ENCODE measurements around the gene HOXA5.

Gene HOXA5

DNA sequence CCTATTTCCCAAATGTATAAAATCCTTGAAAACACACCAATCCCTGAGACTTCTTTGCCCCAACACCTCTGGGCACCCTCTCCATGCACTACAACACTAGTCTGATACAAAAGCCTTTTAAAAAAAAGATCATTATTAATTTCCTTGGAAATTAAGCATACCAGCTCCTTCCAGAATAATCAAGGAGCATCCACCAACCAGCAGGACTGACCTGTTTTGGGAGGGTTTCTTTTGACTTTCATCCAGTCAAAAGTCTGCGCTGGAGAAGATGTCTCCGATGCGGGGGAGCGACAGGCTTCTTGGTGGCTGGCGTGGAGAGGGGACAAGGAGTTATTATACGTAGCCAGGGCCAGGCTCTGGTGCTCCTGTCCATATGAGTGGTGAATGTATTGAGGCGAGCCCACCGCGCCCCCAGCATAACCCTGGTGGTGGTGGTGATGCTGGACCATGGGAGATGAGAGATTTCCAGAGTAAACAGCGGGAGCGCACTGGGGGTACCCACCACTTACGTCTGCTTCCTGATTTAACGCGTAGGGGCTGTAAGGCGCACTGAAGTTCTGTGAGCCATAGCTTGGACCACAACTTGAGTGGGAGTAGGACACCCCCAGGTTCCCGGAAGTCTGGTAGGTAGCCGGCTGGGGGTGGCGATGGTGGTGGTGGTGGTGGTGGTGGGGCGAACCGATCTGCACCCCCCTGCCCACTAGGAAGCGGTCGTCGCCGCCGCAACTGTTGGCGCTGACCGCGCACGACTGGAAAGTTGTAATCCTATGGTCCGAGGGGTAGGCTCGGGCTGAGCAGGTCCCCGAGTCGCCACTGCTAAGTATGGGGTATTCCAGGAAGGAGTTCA lies 48.2 kb downstream of the HOXA5 start:
- H2AFZ ChIP-seq (ENCODE audit: low read length), result 0 out of 2 replicates have a peak overlapping the region, but pooled peaks have one; percentile 48
- no peaks in the 10 kb centered on the region for H4K20me1 ChIP-seq (ENCODE audit: insufficient read depth, low read length)
- H3K27me3 ChIP-seq (replicated peaks; ENCODE audit: insufficient read depth, low read length), result peaks cover 16% of the 10 kb centered on the region
- H3K27ac ChIP-seq (ENCODE audit: low read length), result no peak overlapping the region
- no peaks in the 10 kb centered on the region for H3F3A ChIP-seq (ENCODE audit: insufficient read depth, low read length)
- H3K9me3 ChIP-seq (replicated peaks; ENCODE audit: insufficient read depth, low read length), result no peaks in the 10 kb centered on the region
- peak overlapping the region; percentile 94; the same call in 1 of the 2 replicates for H3K4me3 ChIP-seq (ENCODE audit: low read length)
- no peaks in the 10 kb centered on the region for H3K36me3 ChIP-seq (replicated peaks; ENCODE audit: insufficient read depth, low read length)
- H3K9me2 ChIP-seq (replicated peaks; ENCODE audit: insufficient read depth, low read length), result no peaks in the 10 kb centered on the region
- DNase-seq, result no peak
- H3K9ac ChIP-seq (ENCODE audit: low read length), result no peak overlapping the region
- no peaks in the 10 kb centered on the region for H3K79me2 ChIP-seq (ENCODE audit: low read length)
- peak overlapping the region; percentile 90 for H3K4me2 ChIP-seq (ENCODE audit: low read depth, low read length)
- no peaks in the 10 kb centered on the region for H3K4me1 ChIP-seq (ENCODE audit: low read length)
- no peak for TF ChIP-seq EZH2phosphoT487 (IDR thresholded peaks at IDR 0.05; ENCODE audit: low read length)
- TF ChIP-seq EZH2 (optimal IDR thresholded peaks at IDR 0.05; ENCODE audit: low read depth, low read length), result no peak
- TF ChIP-seq, protein P1, sequence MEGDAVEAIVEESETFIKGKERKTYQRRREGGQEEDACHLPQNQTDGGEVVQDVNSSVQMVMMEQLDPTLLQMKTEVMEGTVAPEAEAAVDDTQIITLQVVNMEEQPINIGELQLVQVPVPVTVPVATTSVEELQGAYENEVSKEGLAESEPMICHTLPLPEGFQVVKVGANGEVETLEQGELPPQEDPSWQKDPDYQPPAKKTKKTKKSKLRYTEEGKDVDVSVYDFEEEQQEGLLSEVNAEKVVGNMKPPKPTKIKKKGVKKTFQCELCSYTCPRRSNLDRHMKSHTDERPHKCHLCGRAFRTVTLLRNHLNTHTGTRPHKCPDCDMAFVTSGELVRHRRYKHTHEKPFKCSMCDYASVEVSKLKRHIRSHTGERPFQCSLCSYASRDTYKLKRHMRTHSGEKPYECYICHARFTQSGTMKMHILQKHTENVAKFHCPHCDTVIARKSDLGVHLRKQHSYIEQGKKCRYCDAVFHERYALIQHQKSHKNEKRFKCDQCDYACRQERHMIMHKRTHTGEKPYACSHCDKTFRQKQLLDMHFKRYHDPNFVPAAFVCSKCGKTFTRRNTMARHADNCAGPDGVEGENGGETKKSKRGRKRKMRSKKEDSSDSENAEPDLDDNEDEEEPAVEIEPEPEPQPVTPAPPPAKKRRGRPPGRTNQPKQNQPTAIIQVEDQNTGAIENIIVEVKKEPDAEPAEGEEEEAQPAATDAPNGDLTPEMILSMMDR (IDR thresholded peaks at IDR 0.05; ENCODE audit: low read length), result no peak

DNA sequence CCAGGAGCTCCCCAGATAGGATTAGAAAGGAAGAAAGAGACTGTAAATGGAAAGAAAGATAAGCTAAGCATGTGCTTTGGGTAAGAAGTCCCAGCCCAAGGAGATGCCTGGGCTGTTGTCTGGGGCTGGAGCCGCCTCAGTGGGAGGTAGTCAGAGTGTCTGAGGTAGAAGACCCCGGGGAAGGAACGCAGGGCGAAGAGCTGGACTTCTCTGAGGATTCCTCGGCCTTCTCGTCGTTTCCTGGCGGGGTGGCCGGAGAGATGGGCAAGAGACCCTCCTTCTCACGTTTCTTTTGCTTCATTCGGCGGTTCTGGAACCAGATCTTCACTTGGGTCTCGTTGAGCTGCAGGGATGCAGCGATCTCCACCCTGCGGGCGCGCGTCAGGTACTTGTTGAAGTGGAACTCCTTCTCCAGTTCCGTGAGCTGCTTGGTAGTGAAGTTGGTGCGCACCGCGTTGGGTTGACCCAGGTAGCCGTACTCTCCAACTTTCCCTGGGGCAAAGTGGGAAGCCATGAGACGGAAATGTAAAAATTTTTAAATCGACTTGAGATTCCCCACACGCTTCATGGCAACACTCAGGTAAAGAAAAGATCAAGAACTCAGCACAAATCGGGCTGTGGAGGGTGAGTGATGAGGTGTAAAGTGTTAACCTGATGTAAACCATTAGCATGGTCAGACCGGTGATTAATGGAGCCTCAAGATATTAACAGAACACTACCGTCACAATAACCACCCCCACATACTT lies 49.0 kb downstream of the HOXA5 start:
- TF ChIP-seq, protein P1 (IDR thresholded peaks at IDR 0.05; ENCODE audit: low read length), result no peak
- TF ChIP-seq EZH2 (optimal IDR thresholded peaks at IDR 0.05; ENCODE audit: low read depth, low read length), result no peak
- TF ChIP-seq EZH2phosphoT487 (IDR thresholded peaks at IDR 0.05; ENCODE audit: low read length), result no peak
- no peak overlapping the region for H3K4me2 ChIP-seq (ENCODE audit: low read depth, low read length)
- DNase-seq, result no peak
- H3K9me2 ChIP-seq (replicated peaks; ENCODE audit: insufficient read depth, low read length), result no peaks in the 10 kb centered on the region
- no peaks in the 10 kb centered on the region for H3K36me3 ChIP-seq (replicated peaks; ENCODE audit: insufficient read depth, low read length)
- no peak overlapping the region for H3K9ac ChIP-seq (ENCODE audit: low read length)
- no peaks in the 10 kb centered on the region for H4K20me1 ChIP-seq (ENCODE audit: insufficient read depth, low read length)
- H2AFZ ChIP-seq (ENCODE audit: low read length), result no peak overlapping the region
- no peak overlapping the region for H3K4me3 ChIP-seq (ENCODE audit: low read length)
- no peaks in the 10 kb centered on the region for H3F3A ChIP-seq (ENCODE audit: insufficient read depth, low read length)
- no peaks in the 10 kb centered on the region for H3K9me3 ChIP-seq (replicated peaks; ENCODE audit: insufficient read depth, low read length)
- H3K79me2 ChIP-seq (ENCODE audit: low read length), result no peaks in the 10 kb centered on the region
- H3K27me3 ChIP-seq (replicated peaks; ENCODE audit: insufficient read depth, low read length), result peaks cover 16% of the 10 kb centered on the region
- no peaks in the 10 kb centered on the region for H3K4me1 ChIP-seq (ENCODE audit: low read length)
- no peak overlapping the region for H3K27ac ChIP-seq (ENCODE audit: low read length)

DNA sequence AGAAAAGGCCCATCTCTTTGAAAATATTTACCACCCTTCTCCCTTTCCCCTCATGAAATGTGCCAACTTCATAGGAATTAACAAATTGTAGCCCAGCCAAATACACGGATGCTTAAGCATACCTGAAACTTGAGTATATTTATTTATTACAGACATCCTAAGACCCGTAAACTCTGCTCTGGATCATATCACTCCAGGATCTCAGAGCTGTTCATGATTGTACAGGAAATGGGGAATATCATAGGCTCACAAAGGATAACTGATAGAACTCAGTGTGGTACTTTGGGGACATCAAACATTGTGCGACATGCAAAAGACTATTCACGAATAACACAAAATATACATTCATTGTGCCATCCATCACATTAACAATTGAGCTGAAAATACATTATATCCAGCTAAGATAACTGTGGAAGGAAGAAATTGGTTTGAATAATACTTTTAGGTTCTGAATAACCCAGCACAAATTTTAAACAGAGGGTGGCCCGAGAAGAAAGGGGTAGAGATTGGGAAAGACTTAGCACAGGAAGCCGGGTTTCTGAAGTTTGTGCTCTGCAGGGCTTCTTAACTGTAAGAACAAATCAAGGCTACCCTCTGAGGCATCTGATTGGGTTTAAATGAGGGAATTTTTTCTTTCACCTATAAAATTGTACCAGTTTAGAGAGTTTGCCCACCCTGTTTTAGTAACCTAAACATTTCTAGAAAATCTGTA lies 50.1 kb downstream of the HOXA5 start:
- Histone ChIP-seq H3K9me3 (replicated peaks; ENCODE audit: insufficient read depth, low read length) (no peaks in the 10 kb centered on the region), H4K20me1 (ENCODE audit: insufficient read depth, low read length) (no peaks in the 10 kb centered on the region), H3K4me3 (ENCODE audit: low read length) (no peak overlapping the region), H3K36me3 (replicated peaks; ENCODE audit: insufficient read depth, low read length) (no peaks in the 10 kb centered on the region), H3K27ac (ENCODE audit: low read length) (no peak overlapping the region), H3K4me1 (ENCODE audit: low read length) (no peaks in the 10 kb centered on the region), H2AFZ (ENCODE audit: low read length) (no peak overlapping the region), H3K79me2 (ENCODE audit: low read length) (no peaks in the 10 kb centered on the region), H3K9me2 (replicated peaks; ENCODE audit: insufficient read depth, low read length) (no peaks in the 10 kb centered on the region), H3K4me2 (ENCODE audit: low read depth, low read length) (no peak overlapping the region), H3F3A (ENCODE audit: insufficient read depth, low read length) (no peaks in the 10 kb centered on the region), H3K9ac (ENCODE audit: low read length) (no peak overlapping the region), H3K27me3 (replicated peaks; ENCODE audit: insufficient read depth, low read length) (peaks cover 16% of the 10 kb centered on the region)
- DNase-seq, result no peak
- TF ChIP-seq EZH2phosphoT487 (IDR thresholded peaks at IDR 0.05; ENCODE audit: low read length) (no peak), EZH2 (optimal IDR thresholded peaks at IDR 0.05; ENCODE audit: low read depth, low read length) (no peak)
- TF ChIP-seq, protein P1 (IDR thresholded peaks at IDR 0.05; ENCODE audit: low read length), result no peak

All from MM.1S (cell line).